GM21381 (cell line): Measurements from ENCODE around the gene RPS27L.
"Not testable (repeated sequence)": the region's sequence is repeated elsewhere in the genome, so short reads cannot be mapped to it uniquely, and the experiment has no call there.

Experiments used
- ATAC-seq: cut with Tn5 transposase; IDR thresholded peaks from one replicate; pipeline ENCODE4 v1.9.1; 2021; ENCODE audit warnings: mild to moderate bottlenecking, moderate library complexity; ENCODE audit not compliant: unreplicated experiment

RPS27L gene

DNA sequence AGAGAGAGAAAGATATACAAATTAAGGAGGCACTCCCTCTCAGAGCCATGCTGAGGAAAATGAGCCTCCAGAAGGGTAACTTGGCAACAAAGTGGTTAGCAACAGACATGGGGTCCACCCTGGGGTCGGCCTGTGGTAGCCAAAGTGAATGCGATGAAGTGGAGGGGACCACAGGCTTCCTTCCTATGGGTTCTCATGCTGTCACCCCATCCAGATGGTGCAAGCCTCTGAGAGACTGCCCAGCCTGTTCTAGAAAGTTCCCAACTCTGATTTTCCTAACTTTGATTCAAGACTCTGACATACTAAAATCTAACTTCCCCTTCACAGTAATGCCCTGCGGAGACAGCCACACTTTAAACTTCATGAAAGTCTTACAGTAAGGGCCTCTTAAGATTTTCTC, 53.9 kb downstream of the RPS27L start:
- ATAC-seq, result no peak

DNA sequence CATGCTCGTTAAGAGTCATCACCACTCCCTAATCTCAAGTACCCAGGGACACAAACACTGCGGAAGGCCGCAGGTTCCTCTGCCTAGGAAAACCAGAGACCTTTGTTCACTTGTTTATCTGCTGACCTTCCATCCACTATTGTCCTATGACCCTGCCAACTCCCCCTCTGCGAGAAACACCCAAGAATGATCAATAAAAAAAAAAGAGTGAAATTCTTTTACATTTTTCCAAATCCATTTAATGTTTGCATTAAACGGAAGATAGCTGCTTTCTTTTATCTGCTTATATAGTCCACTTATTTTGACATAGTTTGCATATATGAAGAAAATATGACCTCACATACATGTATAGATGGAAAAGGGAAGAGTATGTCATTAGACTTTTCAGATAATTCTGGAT, 57.7 kb downstream of the RPS27L start:
- ATAC-seq, result not testable (repeated sequence)

GRCh38 chr15:63098901-63099300, 58.4 kb downstream of the RPS27L start:
- ATAC-seq, result not testable (repeated sequence)
